Astrocyte (in vitro differentiated cells and primary cell): Measurements from ENCODE around the gene LCE3C. TPM values are rescaled to one million over a fixed set of nuclear protein-coding genes. Genes with fewer than 3 reads are reported as not detected.

ENCODE experiments used
- DNase-seq: peaks from one replicate; pipeline ENCODE4 v3.0.0-alpha.2; 2010; ENCODE audit warnings: low read depth
- FAIRE-seq: peaks from 2 replicates; lab custom pipeline; 2011; peaks lifted over from hg19 to GRCh38; lab: Jason Lieb, UNC
- H2AFZ ChIP-seq: 2 replicates; pipeline ENCODE4 v1.6.0; 2012; ENCODE audit warnings: low read depth, low read length, inconsistent platforms
- H3K27ac ChIP-seq: 2 replicates; pipeline ENCODE4 v1.5.1; 2011; ENCODE audit warnings: low read depth, low read length, inconsistent platforms
- H3K27me3 ChIP-seq: 2 replicates; pipeline ENCODE4 v1.6.0; 2011; ENCODE audit warnings: low read length, inconsistent platforms; ENCODE audit not compliant: insufficient read depth
- H3K36me3 ChIP-seq: 2 replicates; pipeline ENCODE4 v1.5.1; 2011; ENCODE audit warnings: low read length, inconsistent platforms; ENCODE audit not compliant: insufficient read depth
- H3K4me1 ChIP-seq: 2 replicates; pipeline ENCODE4 v1.5.1; 2011; ENCODE audit warnings: low read length, inconsistent platforms; ENCODE audit not compliant: insufficient read depth
- H3K4me2 ChIP-seq: 2 replicates; pipeline ENCODE4 v1.6.0; 2012; ENCODE audit warnings: low read length, inconsistent platforms
- H3K4me3 ChIP-seq: 2 replicates; pipeline ENCODE4 v1.5.1; 2011; ENCODE audit warnings: low read depth, mild to moderate bottlenecking, low read length, inconsistent platforms; ENCODE audit not compliant: insufficient read depth
- H3K79me2 ChIP-seq: 2 replicates; pipeline ENCODE4 v1.6.0; 2012; ENCODE audit warnings: mild to moderate bottlenecking, low read length, inconsistent platforms; ENCODE audit not compliant: insufficient read depth
- H3K9ac ChIP-seq: 2 replicates; pipeline ENCODE4 v1.6.0; 2012; ENCODE audit warnings: mild to moderate bottlenecking, low read length, inconsistent platforms
- H3K9me3 ChIP-seq: 2 replicates; pipeline ENCODE4 v1.5.1; 2012; ENCODE audit warnings: low read depth, mild to moderate bottlenecking, low read length, inconsistent platforms; ENCODE audit not compliant: insufficient read depth
- H4K20me1 ChIP-seq: 2 replicates; pipeline ENCODE4 v1.6.0; 2012; ENCODE audit warnings: low read length, inconsistent platforms; ENCODE audit not compliant: insufficient read depth
- H3K27ac Mint-ChIP-seq: one replicate; pipeline ENCODE4 v1.8.0; 2021; ENCODE audit warnings: mild to moderate bottlenecking, mixed read lengths; ENCODE audit not compliant: unreplicated experiment
- H3K27me3 Mint-ChIP-seq: one replicate; pipeline ENCODE4 v1.8.0; 2021; ENCODE audit warnings: low read depth, mixed read lengths; ENCODE audit not compliant: unreplicated experiment
- H3K36me3 Mint-ChIP-seq: one replicate; pipeline ENCODE4 v1.8.0; 2021; ENCODE audit warnings: low read depth, mixed read lengths; ENCODE audit not compliant: unreplicated experiment
- H3K4me1 Mint-ChIP-seq: one replicate; pipeline ENCODE4 v1.8.0; 2021; ENCODE audit warnings: low read depth, mixed read lengths; ENCODE audit not compliant: unreplicated experiment
- H3K4me3 Mint-ChIP-seq: one replicate; pipeline ENCODE4 v1.8.0; 2021; ENCODE audit warnings: mild to moderate bottlenecking, moderate library complexity, mixed read lengths; ENCODE audit not compliant: unreplicated experiment
- H3K9me3 Mint-ChIP-seq: one replicate; pipeline ENCODE4 v1.8.0; 2021; ENCODE audit warnings: mild to moderate bottlenecking, mixed read lengths; ENCODE audit not compliant: unreplicated experiment
- EZH2 ChIP-seq: IDR thresholded peaks from 2 replicates; pipeline ENCODE4 v1.6.1; 2012; ENCODE audit warnings: mild to moderate bottlenecking, low read length, inconsistent platforms; ENCODE audit not compliant: insufficient read depth
- total RNA-seq: library from RNA; stranded (reverse); gene quantifications from 2 replicates; pipeline ENCODE4 v1.2.1, GENCODE V29; 2021
- TF ChIP-seq, protein P1 (sequence below): IDR thresholded peaks from 2 replicates; pipeline ENCODE4 v1.5.1; 2011; ENCODE audit warnings: low read depth, mild to moderate bottlenecking, inconsistent platforms, low read length, moderate library complexity; ENCODE audit not compliant: insufficient read depth

LCE3C gene
- total RNA-seq, 1 donor from 2014 or later, result not detected

DNA sequence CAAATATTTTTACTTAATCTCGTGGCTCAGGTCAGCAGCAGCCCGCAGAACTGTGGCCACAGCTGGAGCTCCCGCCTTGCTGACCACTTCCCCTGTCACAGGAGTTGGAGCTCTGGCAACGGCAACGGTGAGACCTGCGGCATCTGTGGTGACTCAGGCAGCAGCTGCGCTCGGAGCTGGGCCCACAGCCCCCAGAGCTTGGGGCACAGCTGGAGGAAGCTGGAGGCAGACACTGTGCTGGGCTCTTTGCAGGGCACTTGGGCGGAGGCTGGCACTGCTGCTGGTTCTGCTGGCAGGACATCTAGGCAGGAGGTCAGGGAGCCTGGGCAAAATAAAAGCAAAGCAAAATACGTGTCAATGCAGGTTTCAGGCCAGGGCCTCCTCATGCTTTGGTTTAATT lies 22.8 kb downstream of the LCE3C start, which contains the start of gene LCE3A:
LCE3A (minus strand) TSS at position 301 of the 400 bp plus-strand sequence; CDS start at position 301, 0 bp downstream.
- no peaks in the 10 kb centered on the region for H3K4me1 ChIP-seq
- Mint-ChIP-seq H3K9me3 (peaks cover 19% of the 10 kb centered on the region), H3K36me3 (no peaks in the 10 kb centered on the region), H3K27ac (no peak within 1 kb of the TSS), H3K27me3 (peaks cover 14% of the 10 kb centered on the region), H3K4me1 (no peaks in the 10 kb centered on the region), H3K4me3 (no peak within 1 kb of the TSS)
- H3K9me3 ChIP-seq, result peaks cover 9% of the 10 kb centered on the region
- H3K79me2 ChIP-seq, result no peaks in the 10 kb centered on the region
- no peak within 1 kb of the TSS for H3K4me2 ChIP-seq
- H3K27ac ChIP-seq, result no peak within 1 kb of the TSS
- no peaks in the 10 kb centered on the region for H3K27me3 ChIP-seq
- no peaks in the 10 kb centered on the region for H3K36me3 ChIP-seq
- H3K4me3 ChIP-seq, result no peak within 1 kb of the TSS
- DNase-seq, result no peak
- TF ChIP-seq, protein P1, sequence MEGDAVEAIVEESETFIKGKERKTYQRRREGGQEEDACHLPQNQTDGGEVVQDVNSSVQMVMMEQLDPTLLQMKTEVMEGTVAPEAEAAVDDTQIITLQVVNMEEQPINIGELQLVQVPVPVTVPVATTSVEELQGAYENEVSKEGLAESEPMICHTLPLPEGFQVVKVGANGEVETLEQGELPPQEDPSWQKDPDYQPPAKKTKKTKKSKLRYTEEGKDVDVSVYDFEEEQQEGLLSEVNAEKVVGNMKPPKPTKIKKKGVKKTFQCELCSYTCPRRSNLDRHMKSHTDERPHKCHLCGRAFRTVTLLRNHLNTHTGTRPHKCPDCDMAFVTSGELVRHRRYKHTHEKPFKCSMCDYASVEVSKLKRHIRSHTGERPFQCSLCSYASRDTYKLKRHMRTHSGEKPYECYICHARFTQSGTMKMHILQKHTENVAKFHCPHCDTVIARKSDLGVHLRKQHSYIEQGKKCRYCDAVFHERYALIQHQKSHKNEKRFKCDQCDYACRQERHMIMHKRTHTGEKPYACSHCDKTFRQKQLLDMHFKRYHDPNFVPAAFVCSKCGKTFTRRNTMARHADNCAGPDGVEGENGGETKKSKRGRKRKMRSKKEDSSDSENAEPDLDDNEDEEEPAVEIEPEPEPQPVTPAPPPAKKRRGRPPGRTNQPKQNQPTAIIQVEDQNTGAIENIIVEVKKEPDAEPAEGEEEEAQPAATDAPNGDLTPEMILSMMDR, result no peak
- TF ChIP-seq EZH2, result no peak
- FAIRE-seq, result no peak
- no peak within 1 kb of the TSS for H2AFZ ChIP-seq
- H4K20me1 ChIP-seq, result no peaks in the 10 kb centered on the region
- H3K9ac ChIP-seq, result no peak within 1 kb of the TSS

DNA sequence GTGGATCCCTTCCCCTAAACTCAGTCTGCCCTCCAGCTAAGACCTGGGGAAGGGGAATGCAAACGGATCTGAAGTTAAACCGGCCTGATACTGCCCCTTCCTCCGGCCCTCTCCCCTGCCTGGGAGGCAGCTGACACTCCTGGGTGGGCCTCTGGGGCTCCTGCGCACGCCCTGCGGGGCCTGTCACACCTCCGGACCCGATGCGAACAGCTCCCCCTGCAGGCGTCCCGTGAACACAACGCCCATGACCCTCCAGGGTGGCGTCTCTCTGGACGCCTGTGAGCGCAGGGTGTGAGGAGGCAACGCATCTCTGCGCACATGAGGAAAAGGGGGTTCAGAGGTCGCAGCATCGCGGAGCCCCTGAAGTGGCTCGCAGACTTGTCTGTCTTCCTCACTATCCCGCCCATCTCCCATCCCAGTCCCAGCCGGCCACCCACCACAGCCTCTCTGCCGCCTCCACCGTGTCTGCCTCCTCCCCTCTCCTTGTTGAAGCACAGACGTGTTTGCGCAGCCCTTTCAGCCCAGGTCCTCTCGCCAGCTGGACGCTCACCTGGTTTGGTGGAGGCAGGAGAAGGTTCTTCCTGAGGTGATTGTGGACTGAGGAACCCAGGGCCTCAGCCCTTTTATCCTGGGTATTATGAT lies 23.3 kb downstream of the LCE3C start:
- TF ChIP-seq, protein P1, result no peak
- TF ChIP-seq EZH2, result no peak
- FAIRE-seq, result no peak
- Histone ChIP-seq H3K9me3 (peaks cover 9% of the 10 kb centered on the region), H3K9ac (no peak overlapping the region), H4K20me1 (no peaks in the 10 kb centered on the region), H3K27ac (no peak overlapping the region), H3K4me1 (no peaks in the 10 kb centered on the region), H3K4me2 (no peak overlapping the region), H3K27me3 (no peaks in the 10 kb centered on the region), H2AFZ (no peak overlapping the region), H3K4me3 (no peak overlapping the region), H3K79me2 (no peaks in the 10 kb centered on the region), H3K36me3 (no peaks in the 10 kb centered on the region)
- no peaks in the 10 kb centered on the region for H3K4me1 Mint-ChIP-seq
- peaks cover 19% of the 10 kb centered on the region for H3K9me3 Mint-ChIP-seq
- peaks cover 17% of the 10 kb centered on the region for H3K27me3 Mint-ChIP-seq
- H3K4me3 Mint-ChIP-seq, result no peak overlapping the region
- no peak for DNase-seq
- H3K27ac Mint-ChIP-seq, result no peak overlapping the region
- no peaks in the 10 kb centered on the region for H3K36me3 Mint-ChIP-seq

DNA sequence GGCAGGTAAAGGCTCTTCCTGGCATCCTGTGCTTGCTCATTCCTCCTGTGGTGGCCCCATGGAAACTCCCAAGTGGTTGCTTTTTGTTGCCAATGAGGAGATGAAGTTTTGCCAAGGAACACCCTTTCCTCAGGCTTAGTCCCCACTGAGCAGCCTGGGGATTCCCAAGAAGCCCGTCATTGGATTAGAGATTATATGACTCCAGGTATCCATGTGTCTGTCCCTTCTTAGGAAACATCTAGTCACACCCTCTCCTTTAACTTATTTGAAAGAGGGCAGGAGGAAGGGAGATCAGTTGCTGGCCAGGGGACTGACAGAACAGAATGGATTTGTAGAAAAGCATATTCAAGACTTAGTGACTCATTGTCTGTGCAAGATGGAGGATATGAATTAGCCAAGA lies 26.7 kb downstream of the LCE3C start:
- Mint-ChIP-seq H3K9me3 (peaks cover 8% of the 10 kb centered on the region), H3K36me3 (no peaks in the 10 kb centered on the region), H3K27ac (no peak overlapping the region), H3K27me3 (peaks cover 24% of the 10 kb centered on the region), H3K4me1 (no peaks in the 10 kb centered on the region), H3K4me3 (no peak overlapping the region)
- no peak overlapping the region for H2AFZ ChIP-seq
- no peaks in the 10 kb centered on the region for H3K36me3 ChIP-seq
- no peaks in the 10 kb centered on the region for H3K79me2 ChIP-seq
- H3K4me1 ChIP-seq, result no peaks in the 10 kb centered on the region
- no peaks in the 10 kb centered on the region for H3K27me3 ChIP-seq
- H4K20me1 ChIP-seq, result no peaks in the 10 kb centered on the region
- H3K9ac ChIP-seq, result no peak overlapping the region
- TF ChIP-seq EZH2, result no peak
- TF ChIP-seq, protein P1, result no peak
- H3K9me3 ChIP-seq, result no peaks in the 10 kb centered on the region
- no peak overlapping the region for H3K4me3 ChIP-seq
- no peak overlapping the region for H3K27ac ChIP-seq
- FAIRE-seq (no peak), DNase-seq (no peak)
- no peak overlapping the region for H3K4me2 ChIP-seq
